ENCODE results near the gene WDR46. TPM values are rescaled to one million over a fixed set of nuclear protein-coding genes. Genes with fewer than 3 reads are reported as not detected.

The WDR46 gene
- total RNA-seq, 1 donor from 2014 or later = 63.7 TPM

DNA sequence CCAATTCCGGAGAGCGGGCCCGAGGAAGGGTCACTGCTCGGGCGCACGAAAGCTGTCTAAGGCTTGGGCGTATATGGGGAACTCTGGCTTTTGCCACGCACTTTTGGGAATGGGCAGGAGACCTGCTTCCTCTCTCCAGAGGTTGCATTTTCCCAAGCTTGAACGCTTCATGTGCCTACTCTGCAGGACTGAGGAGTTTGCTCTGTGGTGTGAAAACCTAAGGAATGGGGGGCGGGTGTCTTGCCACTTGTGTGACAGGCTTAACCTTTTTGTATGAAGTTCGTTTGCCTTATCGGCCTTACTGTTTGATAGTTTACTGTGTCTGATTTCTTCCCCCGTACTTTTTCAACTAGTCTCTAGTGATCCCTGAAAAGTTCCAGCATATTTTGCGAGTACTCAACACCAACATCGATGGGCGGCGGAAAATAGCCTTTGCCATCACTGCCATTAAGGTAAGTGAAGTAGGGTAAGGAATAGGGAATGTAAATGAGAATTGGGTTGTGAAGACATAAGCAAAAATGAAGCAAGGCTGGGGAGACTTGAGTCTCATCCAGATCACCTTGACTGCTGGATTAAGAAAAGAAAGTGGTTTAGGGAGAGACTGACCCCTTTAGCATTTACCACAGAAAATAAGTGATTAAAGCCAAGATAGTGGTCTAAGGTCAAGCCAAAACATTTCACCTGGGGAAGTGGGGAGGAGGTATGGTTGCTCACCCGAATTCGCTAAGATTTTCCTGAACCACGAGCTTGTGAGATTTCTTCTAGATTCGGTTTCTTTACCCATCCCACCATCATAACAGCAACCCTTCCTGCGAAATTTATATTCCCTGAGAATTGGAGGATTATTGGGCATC lies 16.5 kb downstream of the WDR46 start:
- FAIRE-seq = no peak
- H3K9me3 ChIP-seq (ENCODE audit: insufficient read depth, low read depth, low read length) = no peaks in the 10 kb centered on the region
- H4K20me1 ChIP-seq (ENCODE audit: insufficient read depth, low read length) = peaks cover 48% of the 10 kb centered on the region
- Mint-ChIP-seq H3K9me3 (ENCODE audit: unreplicated experiment) (no peaks in the 10 kb centered on the region), H3K4me1 (ENCODE audit: low read depth, unreplicated experiment) (peaks cover 26% of the 10 kb centered on the region), H3K27ac (ENCODE audit: unreplicated experiment) (peak overlapping the region; percentile 100), H3K4me3 (ENCODE audit: unreplicated experiment) (peak overlapping the region; percentile 100), H3K36me3 (ENCODE audit: low read depth, unreplicated experiment) (peaks cover 17% of the 10 kb centered on the region), H3K27me3 (ENCODE audit: low read depth, unreplicated experiment) (no peaks in the 10 kb centered on the region)
- no peak for DNase-seq (ENCODE audit: low read depth)
- H2AFZ ChIP-seq (ENCODE audit: low read depth, low read length) = peak overlapping the region; percentile 58
- no peak for TF ChIP-seq EZH2 (IDR thresholded peaks at IDR 0.05; ENCODE audit: insufficient read depth, low read length)
- TF ChIP-seq, protein P1, sequence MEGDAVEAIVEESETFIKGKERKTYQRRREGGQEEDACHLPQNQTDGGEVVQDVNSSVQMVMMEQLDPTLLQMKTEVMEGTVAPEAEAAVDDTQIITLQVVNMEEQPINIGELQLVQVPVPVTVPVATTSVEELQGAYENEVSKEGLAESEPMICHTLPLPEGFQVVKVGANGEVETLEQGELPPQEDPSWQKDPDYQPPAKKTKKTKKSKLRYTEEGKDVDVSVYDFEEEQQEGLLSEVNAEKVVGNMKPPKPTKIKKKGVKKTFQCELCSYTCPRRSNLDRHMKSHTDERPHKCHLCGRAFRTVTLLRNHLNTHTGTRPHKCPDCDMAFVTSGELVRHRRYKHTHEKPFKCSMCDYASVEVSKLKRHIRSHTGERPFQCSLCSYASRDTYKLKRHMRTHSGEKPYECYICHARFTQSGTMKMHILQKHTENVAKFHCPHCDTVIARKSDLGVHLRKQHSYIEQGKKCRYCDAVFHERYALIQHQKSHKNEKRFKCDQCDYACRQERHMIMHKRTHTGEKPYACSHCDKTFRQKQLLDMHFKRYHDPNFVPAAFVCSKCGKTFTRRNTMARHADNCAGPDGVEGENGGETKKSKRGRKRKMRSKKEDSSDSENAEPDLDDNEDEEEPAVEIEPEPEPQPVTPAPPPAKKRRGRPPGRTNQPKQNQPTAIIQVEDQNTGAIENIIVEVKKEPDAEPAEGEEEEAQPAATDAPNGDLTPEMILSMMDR (IDR thresholded peaks at IDR 0.05; ENCODE audit: insufficient read depth, low read depth, low read length) = no peak
- peak overlapping the region; percentile 95 for H3K27ac ChIP-seq (ENCODE audit: low read depth, low read length)
- H3K4me1 ChIP-seq (ENCODE audit: insufficient read depth, low read length) = peaks cover 49% of the 10 kb centered on the region
- H3K4me2 ChIP-seq (ENCODE audit: low read length) = peak overlapping the region; percentile 95
- H3K9ac ChIP-seq (ENCODE audit: low read length) = peak overlapping the region; percentile 90
- peaks cover 46% of the 10 kb centered on the region for H3K36me3 ChIP-seq (ENCODE audit: insufficient read depth, low read length)
- H3K79me2 ChIP-seq (ENCODE audit: insufficient read depth, low read length) = peaks cover 66% of the 10 kb centered on the region
- no peaks in the 10 kb centered on the region for H3K27me3 ChIP-seq (ENCODE audit: insufficient read depth, low read length)
- peak overlapping the region; percentile 97 for H3K4me3 ChIP-seq (ENCODE audit: insufficient read depth, low read depth, low read length)

DNA sequence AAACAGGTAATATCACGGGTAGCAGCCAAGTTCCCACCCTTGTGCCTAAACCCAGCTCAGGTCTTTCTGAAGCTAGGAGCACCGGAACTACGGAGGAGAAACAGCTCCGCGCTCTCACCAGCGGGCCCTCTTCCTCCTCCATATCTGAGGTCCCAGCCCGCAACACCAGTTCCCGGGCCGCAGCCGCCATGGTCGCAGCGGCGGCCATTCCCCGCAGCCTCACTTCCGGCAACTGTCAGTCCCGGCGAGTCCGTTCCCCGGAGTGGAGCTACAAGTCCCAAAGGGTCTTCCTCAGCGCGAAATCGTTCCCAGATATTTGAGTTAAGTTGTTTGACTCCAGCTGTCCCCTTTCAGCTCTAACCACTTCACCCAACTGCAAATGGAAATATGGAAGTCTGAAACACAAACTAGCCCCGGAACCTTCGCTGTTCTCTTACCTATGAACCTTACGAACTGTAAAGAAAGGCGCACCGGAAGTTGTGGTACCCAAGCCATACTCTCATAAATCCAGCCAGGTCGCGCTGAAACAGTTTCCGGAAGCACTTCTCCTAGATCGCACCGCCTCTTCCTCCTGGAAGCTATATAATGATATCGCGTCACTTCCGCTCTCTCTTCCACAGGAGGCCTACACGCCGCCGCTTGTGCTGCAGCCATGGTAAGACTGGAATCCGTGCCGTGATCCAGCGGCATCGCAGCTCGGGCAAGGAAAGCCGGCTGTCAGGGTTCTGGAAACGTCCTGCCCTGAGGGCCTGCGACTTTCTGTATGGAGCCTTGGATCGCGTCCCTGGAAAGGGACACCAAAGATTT lies 17.4 kb downstream of the WDR46 start, which contains the start of the genes RPS18 and VPS52:
TSS of gene RPS18 (plus strand) at position 608 of the 807 bp plus-strand sequence. CDS start at position 653, 45 bp downstream.
TSS of gene VPS52 (minus strand) at position 409 of the 807 bp plus-strand sequence. CDS start at position 208, 201 bp downstream.
- Histone ChIP-seq H4K20me1 (ENCODE audit: insufficient read depth, low read length) (peaks cover 47% of the 10 kb centered on the region), H3K9me3 (ENCODE audit: insufficient read depth, low read depth, low read length) (no peaks in the 10 kb centered on the region), H3K27ac (ENCODE audit: low read depth, low read length) (peak within 1 kb of the TSS; percentile 95), H3K4me2 (ENCODE audit: low read length) (peak within 1 kb of the TSS; percentile 95), H3K27me3 (ENCODE audit: insufficient read depth, low read length) (no peaks in the 10 kb centered on the region), H3K4me3 (ENCODE audit: insufficient read depth, low read depth, low read length) (peak within 1 kb of the TSS; percentile 97), H3K79me2 (ENCODE audit: insufficient read depth, low read length) (peaks cover 66% of the 10 kb centered on the region), H3K9ac (ENCODE audit: low read length) (peak within 1 kb of the TSS; percentile 90), H3K36me3 (ENCODE audit: insufficient read depth, low read length) (peaks cover 50% of the 10 kb centered on the region), H2AFZ (ENCODE audit: low read depth, low read length) (peak within 1 kb of the TSS; percentile 93), H3K4me1 (ENCODE audit: insufficient read depth, low read length) (peaks cover 40% of the 10 kb centered on the region)
- TF ChIP-seq, protein P1 (IDR thresholded peaks at IDR 0.05; ENCODE audit: insufficient read depth, low read depth, low read length) = no peak
- no peak for TF ChIP-seq EZH2 (IDR thresholded peaks at IDR 0.05; ENCODE audit: insufficient read depth, low read length)
- Mint-ChIP-seq H3K4me3 (ENCODE audit: unreplicated experiment) (peak within 1 kb of the TSS; percentile 100), H3K9me3 (ENCODE audit: unreplicated experiment) (no peaks in the 10 kb centered on the region), H3K36me3 (ENCODE audit: low read depth, unreplicated experiment) (peaks cover 18% of the 10 kb centered on the region), H3K27me3 (ENCODE audit: low read depth, unreplicated experiment) (no peaks in the 10 kb centered on the region), H3K4me1 (ENCODE audit: low read depth, unreplicated experiment) (peaks cover 26% of the 10 kb centered on the region), H3K27ac (ENCODE audit: unreplicated experiment) (peak within 1 kb of the TSS; percentile 100)
- FAIRE-seq = peak; percentile 71
- peak; percentile 99 for DNase-seq (ENCODE audit: low read depth)
